Fibroblast of villous mesenchyme (primary cell): ENCODE measurements around the gene MAP3K8. TPM values are rescaled to one million over a fixed set of nuclear protein-coding genes. Genes with fewer than 3 reads are reported as not detected.

Source experiments
- DNase-seq: peaks from one replicate; pipeline ENCODE4 v3.0.0-alpha.2; 2010; ENCODE audit warnings: low read depth
- H3K4me3 ChIP-seq: 2 replicates; pipeline ENCODE4 v1.5.1; 2011; ENCODE audit warnings: low read depth, mild to moderate bottlenecking, low read length
- total RNA-seq: library from RNA; depleted of rRNA; stranded (reverse); fragments of >200 nt; gene quantifications from 2 replicates; pipeline ENCODE4 v1.2.3, GENCODE V29; 2012
- TF ChIP-seq, protein P1 (sequence below): IDR thresholded peaks from 2 replicates; pipeline ENCODE4 v1.5.1; 2012; ENCODE audit warnings: low read depth, mild to moderate bottlenecking, low read length; ENCODE audit not compliant: insufficient read depth

Gene MAP3K8
- total RNA-seq, 1 donor: 31.1 TPM

DNA sequence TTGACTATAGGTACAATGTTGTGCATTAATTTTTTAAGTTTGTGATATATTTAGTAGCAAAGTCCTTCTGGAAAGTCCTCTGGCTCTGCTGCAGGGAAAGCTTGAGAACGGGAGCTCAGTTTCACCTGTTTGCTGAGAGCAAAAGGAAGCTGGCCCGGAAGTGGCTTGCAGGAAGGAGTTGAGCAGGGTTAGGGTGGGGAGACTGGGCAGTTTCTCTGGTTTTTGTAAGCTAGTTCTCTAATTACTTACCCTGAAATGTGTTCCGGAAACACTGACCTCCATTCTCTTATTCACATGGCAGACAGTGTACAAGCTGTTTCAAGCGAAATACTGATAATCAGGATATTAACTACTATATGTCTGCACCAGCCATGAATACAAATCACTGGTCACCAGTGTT, 22.3 kb downstream of the MAP3K8 start:
- TF ChIP-seq, protein P1, sequence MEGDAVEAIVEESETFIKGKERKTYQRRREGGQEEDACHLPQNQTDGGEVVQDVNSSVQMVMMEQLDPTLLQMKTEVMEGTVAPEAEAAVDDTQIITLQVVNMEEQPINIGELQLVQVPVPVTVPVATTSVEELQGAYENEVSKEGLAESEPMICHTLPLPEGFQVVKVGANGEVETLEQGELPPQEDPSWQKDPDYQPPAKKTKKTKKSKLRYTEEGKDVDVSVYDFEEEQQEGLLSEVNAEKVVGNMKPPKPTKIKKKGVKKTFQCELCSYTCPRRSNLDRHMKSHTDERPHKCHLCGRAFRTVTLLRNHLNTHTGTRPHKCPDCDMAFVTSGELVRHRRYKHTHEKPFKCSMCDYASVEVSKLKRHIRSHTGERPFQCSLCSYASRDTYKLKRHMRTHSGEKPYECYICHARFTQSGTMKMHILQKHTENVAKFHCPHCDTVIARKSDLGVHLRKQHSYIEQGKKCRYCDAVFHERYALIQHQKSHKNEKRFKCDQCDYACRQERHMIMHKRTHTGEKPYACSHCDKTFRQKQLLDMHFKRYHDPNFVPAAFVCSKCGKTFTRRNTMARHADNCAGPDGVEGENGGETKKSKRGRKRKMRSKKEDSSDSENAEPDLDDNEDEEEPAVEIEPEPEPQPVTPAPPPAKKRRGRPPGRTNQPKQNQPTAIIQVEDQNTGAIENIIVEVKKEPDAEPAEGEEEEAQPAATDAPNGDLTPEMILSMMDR: no peak
- H3K4me3 ChIP-seq: no peak overlapping the region
- DNase-seq: no peak

DNA sequence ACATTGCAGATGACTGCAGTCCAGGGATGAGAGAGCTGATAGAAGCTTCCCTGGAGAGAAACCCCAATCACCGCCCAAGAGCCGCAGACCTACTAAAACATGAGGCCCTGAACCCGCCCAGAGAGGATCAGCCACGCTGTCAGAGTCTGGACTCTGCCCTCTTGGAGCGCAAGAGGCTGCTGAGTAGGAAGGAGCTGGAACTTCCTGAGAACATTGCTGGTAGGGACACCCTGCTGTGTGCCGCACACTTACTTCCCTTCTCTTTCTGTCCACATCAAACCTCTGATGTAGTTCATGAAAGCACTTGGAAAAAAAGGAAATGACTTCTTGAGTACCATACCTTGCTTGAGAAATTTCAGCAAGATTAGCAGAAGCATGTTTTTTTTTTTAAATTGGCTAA, 25.3 kb downstream of the MAP3K8 start:
- H3K4me3 ChIP-seq: no peak overlapping the region
- TF ChIP-seq, protein P1: no peak
- DNase-seq: no peak

GRCh38 chr10:30460121-30460520, 26.1 kb downstream of the MAP3K8 start:
- TF ChIP-seq, protein P1: no peak
- no peak overlapping the region for H3K4me3 ChIP-seq
- DNase-seq: no peak

DNA sequence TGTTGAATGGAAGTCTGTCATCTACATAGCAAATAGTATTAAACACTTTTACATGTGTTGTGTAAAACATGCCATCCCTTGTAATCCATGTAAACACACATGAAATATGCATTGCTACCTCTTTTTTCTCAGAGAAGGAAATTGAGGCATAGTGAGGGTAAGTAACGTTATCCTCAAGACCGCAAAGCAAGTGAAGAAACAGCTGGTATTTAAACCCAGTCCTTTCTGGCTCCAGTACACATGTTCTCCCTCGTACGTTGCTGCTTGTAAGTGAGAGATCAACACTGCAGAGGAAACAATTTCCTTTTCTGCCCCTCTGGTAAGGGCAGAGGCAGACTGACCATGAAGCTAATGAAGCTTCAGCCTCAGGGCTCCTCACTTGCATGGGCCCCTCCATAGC, 28.5 kb downstream of the MAP3K8 start:
- TF ChIP-seq, protein P1: no peak
- DNase-seq: no peak

GRCh38 chr10:30463944-30464451, 30.0 kb downstream of the MAP3K8 start:
- H3K4me3 ChIP-seq: no peak overlapping the region
- no peak for DNase-seq
- TF ChIP-seq, protein P1: no peak

More for the DNA sequence above, 28.5 kb downstream of the MAP3K8 start:
- H3K4me3 ChIP-seq: no peak overlapping the region

GRCh38 chr10:30464675-30465074, 30.7 kb downstream of the MAP3K8 start:
- no peak for DNase-seq
- H3K4me3 ChIP-seq: no peak overlapping the region
- TF ChIP-seq, protein P1: no peak

GRCh38 chr10:30466445-30466844, 32.5 kb downstream of the MAP3K8 start:
- TF ChIP-seq, protein P1: no peak
- H3K4me3 ChIP-seq: no peak overlapping the region
- no peak for DNase-seq
